Skeletal muscle satellite cell (primary cell): ENCODE results near the gene GRID1.
"Not testable (repeated sequence)": the region's sequence is repeated elsewhere in the genome, so short reads cannot be mapped to it uniquely, and the experiment has no call there.

ENCODE experiments used
- H3K27me3 ChIP-seq: 2 replicates; pipeline ENCODE4 v1.7.0; 2013; ENCODE audit warnings: low read length; ENCODE audit not compliant: control insufficient read depth, insufficient read depth
- H3K36me3 ChIP-seq: 2 replicates; pipeline ENCODE4 v1.7.0; 2013; ENCODE audit warnings: mild to moderate bottlenecking, control low read depth, low read length; ENCODE audit not compliant: insufficient read depth
- H3K4me1 ChIP-seq: 2 replicates; pipeline ENCODE4 v1.7.0; 2013; ENCODE audit warnings: low read length; ENCODE audit not compliant: control insufficient read depth, insufficient read depth
- H3K4me2 ChIP-seq: 2 replicates; pipeline ENCODE4 v1.7.0; 2013; ENCODE audit warnings: mild to moderate bottlenecking, low read length
- H3K4me3 ChIP-seq: 2 replicates; pipeline ENCODE4 v1.7.0; 2013; ENCODE audit warnings: low read length
- H3K9ac ChIP-seq: 2 replicates; pipeline ENCODE4 v1.7.0; 2013; ENCODE audit warnings: mild to moderate bottlenecking, low read depth, low read length, moderate library complexity
- H3K9me3 ChIP-seq: replicated peaks from 2 replicates; pipeline ENCODE4 v1.7.0; 2013; ENCODE audit warnings: mild to moderate bottlenecking, control low read depth, low read length

Gene GRID1

DNA sequence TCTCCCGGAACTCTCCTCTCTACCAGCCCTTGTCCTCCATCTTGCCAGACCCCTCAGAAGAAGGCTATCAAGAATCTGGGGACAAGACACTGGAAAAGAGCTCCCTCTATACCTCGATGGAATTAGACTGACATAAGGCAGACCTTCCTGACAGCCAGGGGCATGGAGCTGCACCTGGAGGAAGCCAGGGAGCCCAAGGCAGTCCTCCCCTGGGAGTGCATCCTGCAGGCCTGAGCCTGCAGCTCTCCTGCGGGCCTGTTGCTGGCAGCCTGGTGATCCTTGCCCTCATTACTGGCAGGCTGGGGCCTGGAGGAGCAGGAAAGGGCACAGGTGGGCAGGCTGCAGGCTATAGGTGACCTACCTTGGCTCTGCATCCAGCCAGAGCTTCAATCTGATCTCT, 323.4 kb downstream of the GRID1 start:
- no peaks in the 10 kb centered on the region for H3K27me3 ChIP-seq
- H3K36me3 ChIP-seq, result no peaks in the 10 kb centered on the region
- H3K4me3 ChIP-seq, result no peak overlapping the region
- H3K9ac ChIP-seq, result no peak overlapping the region
- no peak overlapping the region for H3K4me2 ChIP-seq
- no peaks in the 10 kb centered on the region for H3K4me1 ChIP-seq
- H3K9me3 ChIP-seq, result no peaks in the 10 kb centered on the region

DNA sequence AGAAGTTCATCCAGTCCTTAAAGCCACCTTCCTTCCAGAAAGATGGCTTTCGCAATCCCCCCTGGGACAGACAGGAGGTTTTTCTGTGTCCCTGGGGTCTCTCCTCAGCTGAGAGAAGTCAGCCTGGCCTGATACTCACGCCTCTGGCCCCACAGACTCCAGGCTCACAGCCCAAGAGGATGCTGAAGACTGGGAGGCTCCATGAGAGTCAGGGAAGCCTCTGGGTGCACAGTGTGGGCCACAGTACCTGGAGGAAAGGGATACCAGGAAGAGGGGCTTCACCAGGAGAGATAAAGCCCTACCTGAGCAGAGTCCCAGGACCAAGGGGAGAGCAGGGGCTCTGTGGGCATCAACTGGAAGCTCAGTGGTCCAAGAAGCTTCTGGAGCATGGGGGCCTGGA, 324.4 kb downstream of the GRID1 start:
- no peaks in the 10 kb centered on the region for H3K27me3 ChIP-seq
- H3K4me1 ChIP-seq, result no peaks in the 10 kb centered on the region
- H3K36me3 ChIP-seq, result no peaks in the 10 kb centered on the region
- H3K9ac ChIP-seq, result no peak overlapping the region
- H3K4me3 ChIP-seq, result no peak overlapping the region
- no peaks in the 10 kb centered on the region for H3K9me3 ChIP-seq
- no peak overlapping the region for H3K4me2 ChIP-seq

DNA sequence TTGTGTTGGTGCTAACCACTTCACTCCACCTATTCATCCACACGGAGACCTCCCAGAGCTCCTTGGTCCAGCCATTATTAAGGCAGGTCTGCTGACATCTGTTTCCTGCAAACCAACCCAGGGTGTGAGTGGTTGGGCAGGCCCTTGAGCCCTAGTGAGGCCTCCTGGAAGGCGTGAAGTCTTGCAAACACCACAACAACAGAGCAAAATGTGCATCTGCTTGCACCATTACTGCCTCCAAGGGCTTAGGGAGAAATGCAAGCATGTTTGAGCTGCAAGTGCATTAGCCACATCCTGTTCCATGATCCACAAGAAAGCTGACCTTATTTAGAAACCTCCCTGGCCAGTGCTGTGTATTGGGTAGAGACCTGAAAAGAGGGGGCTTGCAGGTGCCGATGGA, 325.5 kb downstream of the GRID1 start:
- Histone ChIP-seq H3K27me3 (no peaks in the 10 kb centered on the region), H3K9me3 (no peaks in the 10 kb centered on the region), H3K4me3 (no peak overlapping the region), H3K36me3 (no peaks in the 10 kb centered on the region), H3K9ac (no peak overlapping the region), H3K4me1 (no peaks in the 10 kb centered on the region), H3K4me2 (no peak overlapping the region)

DNA sequence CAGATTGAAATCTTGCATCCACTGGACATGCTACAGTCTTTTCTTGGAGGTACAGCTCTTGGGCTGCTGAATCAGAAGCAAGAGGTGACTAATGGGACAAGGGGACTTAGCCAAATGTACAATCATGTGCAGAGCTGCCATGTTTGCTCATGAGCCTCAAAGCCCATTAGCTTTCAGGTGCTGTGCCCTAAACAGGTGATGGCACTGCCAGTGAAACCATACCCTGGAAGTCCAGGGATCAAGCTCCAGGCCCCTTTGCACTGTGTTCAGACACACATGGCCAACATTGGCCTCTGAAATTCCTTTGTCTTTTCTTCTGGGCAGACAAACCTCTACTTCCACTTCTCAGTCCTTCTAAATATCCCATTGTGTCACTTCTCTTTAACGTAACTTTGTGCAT, 328.2 kb downstream of the GRID1 start:
- no peak overlapping the region for H3K4me2 ChIP-seq
- no peaks in the 10 kb centered on the region for H3K4me1 ChIP-seq
- H3K4me3 ChIP-seq, result no peak overlapping the region
- no peaks in the 10 kb centered on the region for H3K36me3 ChIP-seq
- peaks cover 2% of the 10 kb centered on the region for H3K9me3 ChIP-seq
- H3K27me3 ChIP-seq, result no peaks in the 10 kb centered on the region
- H3K9ac ChIP-seq, result no peak overlapping the region

DNA sequence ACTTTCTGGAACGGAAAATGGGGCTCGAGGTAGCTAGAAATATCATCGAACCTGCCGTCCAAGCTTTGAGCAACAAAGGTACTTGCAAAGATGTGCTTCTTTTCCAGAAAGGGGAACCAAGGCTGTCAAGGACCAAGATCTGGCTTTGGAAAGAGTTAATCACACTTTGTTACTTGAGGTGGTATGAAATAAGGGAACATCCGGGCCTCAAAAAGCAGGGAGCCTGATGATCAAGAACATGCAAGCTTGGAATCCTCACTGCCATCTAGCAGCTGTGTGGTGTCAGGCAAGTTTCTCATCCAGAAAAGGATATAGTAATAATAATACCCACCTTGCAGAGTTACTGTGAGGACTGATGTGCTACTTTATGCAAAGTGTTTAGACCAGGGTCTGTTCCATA, 329.5 kb downstream of the GRID1 start:
- Histone ChIP-seq H3K4me2 (no peak overlapping the region), H3K36me3 (no peaks in the 10 kb centered on the region), H3K4me3 (no peak overlapping the region), H3K4me1 (no peaks in the 10 kb centered on the region), H3K9ac (no peak overlapping the region), H3K9me3 (peaks cover 2% of the 10 kb centered on the region), H3K27me3 (no peaks in the 10 kb centered on the region)

DNA sequence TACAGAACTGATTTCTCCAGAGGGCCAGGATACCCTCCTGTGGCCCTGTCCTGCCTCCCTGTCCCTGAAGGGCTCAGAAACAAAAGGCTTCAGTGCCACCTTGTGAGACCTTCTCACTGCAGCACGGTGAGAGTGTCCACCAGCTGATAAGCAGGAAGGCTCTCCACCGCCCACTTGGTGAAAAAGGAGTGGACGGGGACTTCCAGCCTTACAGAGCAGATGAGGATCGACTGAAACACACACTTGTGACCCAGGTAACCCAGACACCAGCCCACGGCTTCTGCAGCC, 330.1 kb downstream of the GRID1 start:
- peaks cover 3% of the 10 kb centered on the region for H3K9me3 ChIP-seq
- no peaks in the 10 kb centered on the region for H3K36me3 ChIP-seq
- H3K4me3 ChIP-seq, result no peak overlapping the region
- no peak overlapping the region for H3K9ac ChIP-seq
- no peaks in the 10 kb centered on the region for H3K27me3 ChIP-seq
- no peaks in the 10 kb centered on the region for H3K4me1 ChIP-seq
- H3K4me2 ChIP-seq, result no peak overlapping the region

DNA sequence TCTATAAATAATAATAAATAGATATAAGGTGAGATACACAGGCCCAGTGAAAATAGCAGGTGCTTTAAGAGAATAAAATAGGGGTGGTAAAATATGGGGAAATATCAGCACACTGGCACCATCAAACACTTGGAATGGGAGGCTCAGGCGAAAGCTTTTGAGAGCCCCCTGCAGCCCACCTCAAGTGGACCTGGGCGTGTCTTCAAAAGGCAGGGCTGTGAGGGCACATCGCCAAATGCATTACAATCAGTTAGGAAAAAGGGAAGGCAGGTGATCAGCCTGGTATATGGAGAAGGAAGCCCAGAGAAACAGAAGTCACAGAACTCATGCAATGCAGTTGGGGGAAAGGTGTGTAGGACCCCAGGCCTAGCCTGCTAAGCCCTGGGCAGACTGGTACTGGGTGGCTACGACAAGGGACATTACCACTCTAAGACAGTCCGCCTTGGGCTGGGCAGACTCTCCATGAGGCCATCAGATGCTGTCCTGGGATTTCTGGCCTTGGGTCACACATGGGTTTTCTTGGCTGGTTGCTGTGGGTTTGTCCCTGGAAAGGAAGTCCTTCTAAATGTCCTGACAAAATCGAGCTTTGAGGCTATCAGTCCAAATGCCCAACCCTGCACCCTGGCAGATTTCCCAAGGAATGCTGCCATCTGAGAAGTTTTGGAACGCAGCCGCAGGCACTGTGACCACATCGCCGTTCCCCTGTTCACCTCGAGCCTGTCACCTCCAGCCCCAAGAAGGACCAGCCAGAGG, 330.6 kb downstream of the GRID1 start:
- H3K9ac ChIP-seq, result no peak overlapping the region
- no peak overlapping the region for H3K4me2 ChIP-seq
- no peaks in the 10 kb centered on the region for H3K27me3 ChIP-seq
- H3K9me3 ChIP-seq, result peaks cover 7% of the 10 kb centered on the region
- H3K4me1 ChIP-seq, result no peaks in the 10 kb centered on the region
- no peaks in the 10 kb centered on the region for H3K36me3 ChIP-seq
- H3K4me3 ChIP-seq, result no peak overlapping the region

DNA sequence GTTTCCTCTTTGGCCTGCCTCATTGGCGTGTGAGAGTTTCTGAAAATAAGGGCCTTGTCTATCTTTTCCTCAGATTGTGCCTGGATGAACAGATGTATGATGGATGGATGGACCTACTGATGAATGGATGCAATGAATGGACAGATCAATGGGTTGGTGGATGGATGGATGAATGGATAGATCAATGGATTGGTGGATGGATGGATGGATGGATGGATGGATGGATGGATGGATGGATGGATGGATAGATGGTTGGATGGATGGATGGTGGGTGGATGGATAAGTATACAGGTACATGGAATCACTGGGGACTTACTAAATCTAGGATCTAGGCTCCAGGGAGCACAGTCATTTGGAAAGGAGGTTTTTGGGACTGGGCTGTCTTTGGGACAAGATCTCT, 331.9 kb downstream of the GRID1 start:
- Histone ChIP-seq H3K9me3 (peaks cover 7% of the 10 kb centered on the region), H3K9ac (no peak overlapping the region), H3K4me1 (no peaks in the 10 kb centered on the region), H3K4me2 (no peak overlapping the region), H3K27me3 (no peaks in the 10 kb centered on the region), H3K4me3 (no peak overlapping the region), H3K36me3 (no peaks in the 10 kb centered on the region)

DNA sequence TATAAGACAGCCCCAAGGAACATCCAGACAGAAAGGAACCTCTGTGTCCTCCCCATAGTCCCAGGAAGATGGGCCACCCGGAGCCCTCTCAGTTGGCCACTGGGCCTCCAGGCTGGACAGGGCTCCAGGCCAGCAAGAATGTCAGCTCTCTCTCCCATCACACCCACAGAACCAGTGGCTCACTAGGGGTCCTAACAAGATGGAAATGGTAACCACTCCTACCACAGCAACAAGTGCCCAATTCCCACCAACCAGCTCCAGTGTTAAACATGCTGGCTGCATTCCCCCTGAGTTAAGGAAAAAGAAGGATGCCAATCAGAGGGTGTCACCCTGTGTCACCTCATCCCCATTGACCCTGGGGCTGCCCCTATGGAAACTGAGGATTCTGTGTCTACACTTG, 333.0 kb downstream of the GRID1 start:
- no peak overlapping the region for H3K9ac ChIP-seq
- H3K36me3 ChIP-seq, result no peaks in the 10 kb centered on the region
- H3K4me2 ChIP-seq, result no peak overlapping the region
- H3K27me3 ChIP-seq, result no peaks in the 10 kb centered on the region
- no peak overlapping the region for H3K4me3 ChIP-seq
- H3K4me1 ChIP-seq, result no peaks in the 10 kb centered on the region
- H3K9me3 ChIP-seq, result peaks cover 7% of the 10 kb centered on the region

DNA sequence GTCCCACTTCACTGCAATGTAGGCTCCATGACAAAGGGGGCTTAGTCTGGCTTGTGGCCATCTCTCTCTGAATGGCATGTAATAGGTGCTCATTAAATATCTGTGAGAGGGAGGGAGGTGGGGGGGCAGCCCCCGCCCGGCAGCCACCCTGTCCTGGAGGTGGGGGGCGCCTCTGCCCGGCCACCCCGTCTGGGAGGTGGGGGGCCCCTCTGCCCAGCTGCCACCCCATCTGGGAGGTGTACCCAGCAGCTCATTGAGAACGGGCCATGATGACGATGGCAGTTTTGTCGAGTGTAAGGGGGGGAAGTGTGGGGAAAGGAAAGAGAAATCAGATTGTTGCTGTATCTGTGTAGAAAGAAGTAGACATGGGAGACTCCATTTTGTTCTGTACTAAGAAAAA, 334.5 kb downstream of the GRID1 start:
- not testable (repeated sequence) for H3K4me3 ChIP-seq, H3K27me3 ChIP-seq, H3K36me3 ChIP-seq, H3K4me1 ChIP-seq, H3K9me3 ChIP-seq, H3K9ac ChIP-seq, H3K4me2 ChIP-seq

DNA sequence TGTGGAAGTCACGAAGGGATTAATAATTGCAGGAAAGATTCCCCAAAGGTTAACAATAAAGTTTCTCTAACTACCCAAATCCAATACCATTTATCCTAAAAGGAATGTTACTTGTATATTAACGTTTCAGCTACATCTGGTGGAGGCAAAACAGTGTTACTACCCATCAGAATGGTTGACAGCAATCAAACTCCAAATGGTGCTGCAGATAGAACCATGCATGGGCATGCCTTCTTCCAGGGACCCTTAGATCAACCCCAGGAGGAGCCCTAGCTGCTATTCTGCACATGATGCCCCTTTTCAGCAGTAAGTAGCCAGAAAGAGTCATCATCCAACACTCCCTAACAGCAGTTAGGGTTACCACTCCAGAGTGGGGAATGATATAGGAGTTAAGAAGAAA, 336.3 kb downstream of the GRID1 start:
- Histone ChIP-seq H3K4me3 (no peak overlapping the region), H3K9ac (no peak overlapping the region), H3K9me3 (peaks cover 7% of the 10 kb centered on the region), H3K27me3 (no peaks in the 10 kb centered on the region), H3K4me2 (no peak overlapping the region), H3K36me3 (no peaks in the 10 kb centered on the region), H3K4me1 (no peaks in the 10 kb centered on the region)

DNA sequence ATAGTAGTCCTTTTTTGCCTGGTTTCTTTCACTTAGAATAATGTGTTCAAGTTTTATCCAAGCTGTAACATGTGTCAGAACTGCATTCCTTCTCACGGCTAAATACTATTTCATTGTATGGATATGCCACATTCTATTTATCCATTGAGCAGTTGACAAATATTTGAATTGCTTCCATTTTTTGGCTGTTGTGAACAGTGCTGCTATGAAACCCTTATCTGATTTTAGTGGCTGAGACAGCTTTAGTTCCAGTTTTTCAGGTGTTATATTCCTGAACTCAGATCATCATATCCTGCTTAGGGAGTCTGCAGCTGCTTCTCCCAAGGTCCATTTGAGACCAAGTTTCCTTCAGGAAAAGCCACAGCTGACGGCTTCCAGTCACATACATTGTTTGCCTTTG, 339.2 kb downstream of the GRID1 start:
- H3K4me3 ChIP-seq, result no peak overlapping the region
- H3K4me1 ChIP-seq, result no peaks in the 10 kb centered on the region
- no peak overlapping the region for H3K9ac ChIP-seq
- H3K9me3 ChIP-seq, result peaks cover 8% of the 10 kb centered on the region
- H3K4me2 ChIP-seq, result no peak overlapping the region
- H3K36me3 ChIP-seq, result no peaks in the 10 kb centered on the region
- no peaks in the 10 kb centered on the region for H3K27me3 ChIP-seq
